Hematopoietic multipotent progenitor cell treated with erythropoietin and hydrocortisone succinate and interleukin-3 and kit ligand, for 15 days (in vitro differentiated cells): Measurements from ENCODE around the gene SDK2.

Experiments
- DNase-seq: peaks from one replicate; pipeline ENCODE4 v3.0.0-alpha.2; 2015; ENCODE audit warnings: low spot score

SDK2 gene

GRCh38 chr17:73360961-73361761 is 283.1 kb downstream of the SDK2 start:
- DNase-seq: no peak

GRCh38 chr17:73359987-73360410 is 284.2 kb downstream of the SDK2 start:
- no peak for DNase-seq

GRCh38 chr17:73359352-73359751 is 284.9 kb downstream of the SDK2 start:
- no peak for DNase-seq

- DNase-seq: no peak
Measured at GRCh38 chr17:73358668-73359067, 285.6 kb downstream of the SDK2 start.

GRCh38 chr17:73357981-73358380 is 286.3 kb downstream of the SDK2 start:
- DNase-seq: no peak

- DNase-seq: no peak
Measured at GRCh38 chr17:73357318-73357717, 286.9 kb downstream of the SDK2 start.

GRCh38 chr17:73356561-73357170 is 287.6 kb downstream of the SDK2 start:
- no peak for DNase-seq

GRCh38 chr17:73354423-73355284 is 289.6 kb downstream of the SDK2 start:
- no peak for DNase-seq

- DNase-seq: no peak
Measured at GRCh38 chr17:73352261-73352660, 292.0 kb downstream of the SDK2 start.

- DNase-seq: no peak
Measured at GRCh38 chr17:73351764-73352163, 292.5 kb downstream of the SDK2 start.

- DNase-seq: no peak
Measured at GRCh38 chr17:73350864-73351263, 293.4 kb downstream of the SDK2 start.

- DNase-seq: no peak
Measured at GRCh38 chr17:73349647-73350046, 294.6 kb downstream of the SDK2 start.

- DNase-seq: no peak
Measured at GRCh38 chr17:73349138-73349537, 295.1 kb downstream of the SDK2 start.

- no peak for DNase-seq
Measured at GRCh38 chr17:73348829-73349095, 295.5 kb downstream of the SDK2 start.

- DNase-seq: no peak
Measured at GRCh38 chr17:73348018-73348828, 296.0 kb downstream of the SDK2 start.

- DNase-seq: no peak
Measured at GRCh38 chr17:73347351-73347750, 296.9 kb downstream of the SDK2 start.

GRCh38 chr17:73346501-73347162 is 297.6 kb downstream of the SDK2 start:
- DNase-seq: no peak

GRCh38 chr17:73343739-73344454 is 300.3 kb downstream of the SDK2 start:
- no peak for DNase-seq

GRCh38 chr17:73343168-73343634 is 301.0 kb downstream of the SDK2 start:
- no peak for DNase-seq

- no peak for DNase-seq
Measured at GRCh38 chr17:73342541-73343167, 301.6 kb downstream of the SDK2 start.
